BLaER1 treated with 17β-estradiol and CSF1 and Interleukin-3, amounts not matched to agents 10 nM and 100 nM (cell line): Measurements from ENCODE around the gene MTG2.

ENCODE experiments used
- H3K27ac ChIP-seq, 11 experiments: shearing (Covaris generic); formaldehyde crosslinking; 2 replicates each; pipeline ENCODE4 v1.8.1; 2022
- H3K27me3 ChIP-seq, 11 experiments: shearing (Covaris generic); formaldehyde crosslinking; 2 replicates each; pipeline ENCODE4 v1.8.1; 2022
- H3K36me3 ChIP-seq, 11 experiments: shearing (Covaris generic); formaldehyde crosslinking; 2 replicates each; pipeline ENCODE4 v1.8.1; 2022
- H3K4me1 ChIP-seq, 10 experiments: shearing (Covaris generic); formaldehyde crosslinking; 2 replicates each; pipeline ENCODE4 v1.8.1; 2022
- H3K4me2 ChIP-seq, 11 experiments: shearing (Covaris generic); formaldehyde crosslinking; 2 replicates each; pipeline ENCODE4 v1.8.1; 2022
- H3K4me3 ChIP-seq, 10 experiments: shearing (Covaris generic); formaldehyde crosslinking; 2 replicates each; pipeline ENCODE4 v1.8.1; 2022
- H3K9ac ChIP-seq, 11 experiments: shearing (Covaris generic); formaldehyde crosslinking; 2 replicates each; pipeline ENCODE4 v1.8.1; 2022
- H3K9me3 ChIP-seq, 11 experiments: shearing (Covaris generic); formaldehyde crosslinking; replicated peaks in 1 of 11; 2 replicates each; pipeline ENCODE4 v1.8.1; 2022
- H4K20me1 ChIP-seq, 11 experiments: shearing (Covaris generic); formaldehyde crosslinking; 2 replicates each; pipeline ENCODE4 v1.8.1; 2022
- Cebpa-rat ChIP-seq, 11 experiments: shearing (Covaris generic); IDR thresholded peaks; 2 replicates each; pipeline ENCODE4 v1.8.1; 2022

MTG2 gene

DNA sequence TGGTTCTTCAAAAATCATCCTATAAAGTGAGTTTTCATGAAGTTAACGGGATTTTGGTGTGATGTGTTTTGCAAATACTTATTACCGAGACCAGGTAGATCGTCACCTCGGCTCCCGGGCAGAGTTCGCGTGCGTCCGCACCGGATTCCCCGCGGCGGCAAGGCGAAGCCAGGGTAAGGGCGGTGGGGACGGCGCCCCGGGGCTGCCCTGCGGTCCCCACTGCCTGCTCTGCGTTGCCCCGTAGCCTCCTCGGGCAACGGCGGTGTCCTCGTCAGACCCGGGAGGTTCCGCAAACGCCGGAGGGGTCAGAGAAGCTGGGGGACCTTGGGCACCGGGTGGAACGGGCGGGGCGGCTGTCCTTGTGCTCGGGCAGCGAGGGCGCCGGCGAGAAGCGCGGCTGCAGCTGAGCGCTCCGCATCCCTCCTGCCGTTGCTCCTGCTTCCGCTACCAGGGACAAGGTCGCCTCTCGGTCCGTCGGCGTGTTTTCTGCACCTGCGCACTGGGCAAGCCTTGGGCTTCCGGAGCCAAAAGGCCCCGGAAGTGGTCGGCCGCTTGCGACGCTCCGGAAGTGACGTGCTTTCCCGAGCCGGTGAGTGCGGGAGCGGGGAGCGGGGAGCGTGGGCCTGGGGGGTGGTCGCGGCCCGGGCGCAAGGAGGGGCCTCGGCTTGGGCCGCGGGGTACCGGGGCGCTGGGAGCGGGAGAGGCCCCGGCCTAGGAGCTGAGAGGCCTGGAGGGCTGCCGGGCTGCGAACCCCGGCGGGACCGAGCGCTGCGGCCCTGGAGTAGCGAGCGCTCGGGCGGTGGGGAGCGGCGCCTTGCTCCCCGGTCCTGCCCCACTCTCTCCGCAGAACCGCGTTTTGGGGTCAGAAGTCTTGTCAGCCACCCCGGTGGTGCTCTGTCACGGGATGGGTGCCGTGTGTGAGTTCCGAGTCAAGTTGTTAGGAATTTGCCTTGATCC, at the start of gene MTG2:
MTG2 (plus strand) TSS at position 560 of the 957 bp plus-strand sequence. CDS start 10,393 bp downstream, outside the sequence.
- Histone ChIP-seq H3K27ac (peak within 1 kb of the TSS; percentile 91 to 97 (median 94)), H3K36me3 (peaks cover 10 to 27% (median 18%) of the 10 kb centered on the region in 11 experiments; a peak in 20 of 22 replicates), H4K20me1 (peaks cover 0 to 27% (median 11%) of the 10 kb centered on the region in 11 experiments; a peak in 14 of 22 replicates), H3K4me1 (peaks cover 30 to 50% (median 43%) of the 10 kb centered on the region in 10 experiments), H3K4me2 (peak within 1 kb of the TSS; percentile 78 to 98 (median 94)), H3K4me3 (peak within 1 kb of the TSS; percentile 74 to 95 (median 88)), H3K9me3 (no peaks in the 10 kb centered on the region), H3K27me3 (no peaks in the 10 kb centered on the region), H3K9ac (peak within 1 kb of the TSS; percentile 91 to 99 (median 95))
- no peak for TF ChIP-seq Cebpa-rat (IDR thresholded peaks at IDR 0.05)

DNA sequence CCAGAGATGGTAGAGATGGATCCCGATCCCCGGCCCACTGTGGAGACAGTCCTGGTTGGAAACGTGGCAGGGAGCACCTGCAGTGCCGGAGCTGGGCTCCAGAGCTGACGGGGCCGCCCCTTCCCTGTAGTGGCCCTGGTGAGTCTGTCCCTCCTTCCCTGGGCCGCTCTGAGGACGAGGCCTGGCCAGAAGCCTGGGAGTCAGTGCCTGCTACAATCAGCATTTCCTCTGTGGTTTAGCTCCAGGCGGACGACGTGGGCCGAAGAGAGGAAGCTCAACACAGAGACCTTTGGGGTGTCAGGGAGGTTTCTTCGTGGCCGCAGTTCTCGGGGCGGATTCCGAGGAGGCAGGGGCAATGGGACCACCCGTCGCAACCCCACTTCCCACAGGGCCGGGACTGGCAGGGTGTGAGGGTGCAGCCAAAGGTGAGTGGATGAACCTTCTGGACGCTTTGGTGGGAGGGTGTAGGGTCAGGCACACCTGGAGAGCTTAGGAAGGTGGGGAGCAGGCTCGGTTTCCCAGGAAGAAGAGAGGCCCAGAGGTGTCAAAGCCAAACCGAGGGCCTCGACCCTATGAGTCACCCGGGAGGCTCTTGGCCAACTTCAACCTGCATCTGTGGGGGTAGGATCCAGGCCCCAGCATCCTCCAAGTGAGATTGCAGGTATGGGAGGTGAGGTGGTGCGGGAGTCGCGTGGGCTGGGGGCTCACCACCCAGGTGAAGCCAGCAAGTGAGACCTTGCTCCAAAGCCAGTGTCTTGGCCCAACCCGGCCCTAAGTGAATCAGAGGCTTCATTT, 49.6 kb upstream of the MTG2 start:
- H3K4me3 ChIP-seq, result peak overlapping the region; percentile 31 to 67 (median 51)
- H3K9ac ChIP-seq, result peak overlapping the region; percentile 65 to 78 (median 73)
- H3K27me3 ChIP-seq, result no peaks in the 10 kb centered on the region
- peaks cover 81 to 97% (median 90%) of the 10 kb centered on the region in 10 experiments for H3K4me1 ChIP-seq
- no peak for TF ChIP-seq Cebpa-rat (IDR thresholded peaks at IDR 0.05)
- H3K9me3 ChIP-seq, result no peaks in the 10 kb centered on the region
- peaks cover 43 to 90% (median 70%) of the 10 kb centered on the region in 11 experiments for H4K20me1 ChIP-seq
- peak overlapping the region; percentile 93 to 100 (median 98) for H3K4me2 ChIP-seq
- peak overlapping the region; percentile 62 to 86 (median 82) for H3K27ac ChIP-seq
- H3K36me3 ChIP-seq, result peaks cover 65 to 89% (median 77%) of the 10 kb centered on the region in 11 experiments

GRCh38 chr20:62133864-62134263, 49.0 kb upstream of the MTG2 start:
- peak overlapping the region; percentile 93 to 100 (median 98) for H3K4me2 ChIP-seq
- peak overlapping the region; percentile 65 to 78 (median 73); a peak in 20 of 22 replicates for H3K9ac ChIP-seq
- peak overlapping the region; percentile 62 to 86 (median 82); a peak in 19 of 22 replicates for H3K27ac ChIP-seq
- peaks cover 66 to 89% (median 77%) of the 10 kb centered on the region in 11 experiments for H3K36me3 ChIP-seq
- TF ChIP-seq Cebpa-rat (IDR thresholded peaks at IDR 0.05), result no peak
- H3K4me3 ChIP-seq, result peak overlapping the region; percentile 31 to 67 (median 51); a peak in 18 of 20 replicates
- H3K9me3 ChIP-seq, result no peaks in the 10 kb centered on the region
- peaks cover 47 to 90% (median 70%) of the 10 kb centered on the region in 11 experiments for H4K20me1 ChIP-seq
- H3K27me3 ChIP-seq, result no peaks in the 10 kb centered on the region
- H3K4me1 ChIP-seq, result peaks cover 75 to 91% (median 84%) of the 10 kb centered on the region in 10 experiments

DNA sequence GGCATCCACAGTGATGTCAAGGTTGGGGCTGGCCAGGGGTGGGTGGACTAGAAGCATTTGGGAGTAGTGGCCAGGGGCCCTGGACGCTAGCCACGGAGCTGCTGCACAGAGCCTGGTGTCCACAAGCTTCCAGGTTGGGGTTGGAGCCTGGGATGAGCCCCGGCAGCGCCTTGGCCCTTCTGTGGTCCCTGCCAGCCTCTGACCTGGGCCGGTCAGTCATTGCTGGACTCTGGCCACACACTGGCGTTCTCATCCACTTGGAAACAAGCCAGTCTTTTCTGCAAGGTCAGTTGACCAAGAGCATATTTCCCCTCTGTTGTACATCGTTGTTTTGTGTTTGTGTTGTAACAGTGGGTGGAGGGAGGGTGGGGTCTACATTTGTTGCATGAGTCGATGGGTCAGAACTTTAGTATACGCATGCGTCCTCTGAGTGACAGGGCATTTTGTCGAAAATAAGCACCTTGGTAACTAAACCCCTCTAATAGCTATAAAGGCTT, 48.0 kb upstream of the MTG2 start:
- peaks cover 53 to 91% (median 72%) of the 10 kb centered on the region in 11 experiments for H4K20me1 ChIP-seq
- peak overlapping the region in 10 of 11 experiments; percentile 31 to 62 (median 43); a peak in 10 of 22 replicates for H3K27ac ChIP-seq
- peaks cover 66 to 82% (median 75%) of the 10 kb centered on the region in 10 experiments for H3K4me1 ChIP-seq
- no peaks in the 10 kb centered on the region for H3K9me3 ChIP-seq
- peak overlapping the region in 9 of 11 experiments; percentile 6 to 58 (median 52); a peak in 7 of 22 replicates for H3K9ac ChIP-seq
- peak overlapping the region; percentile 45 to 100 (median 97) for H3K4me2 ChIP-seq
- peaks cover 73 to 92% (median 82%) of the 10 kb centered on the region in 11 experiments for H3K36me3 ChIP-seq
- TF ChIP-seq Cebpa-rat (IDR thresholded peaks at IDR 0.05), result no peak
- no peaks in the 10 kb centered on the region for H3K27me3 ChIP-seq
- H3K4me3 ChIP-seq, result peak overlapping the region in 1 of 10 experiments; percentile 21; a peak in 1 of 20 replicates

- no peak for TF ChIP-seq Cebpa-rat (IDR thresholded peaks at IDR 0.05)
These were observed 47.1 kb upstream of the MTG2 start for GRCh38 chr20:62135573-62136266.

GRCh38 chr20:62136283-62137091, 46.3 kb upstream of the MTG2 start:
- H3K36me3 ChIP-seq, result peaks cover 67 to 92% (median 83%) of the 10 kb centered on the region in 11 experiments
- H3K9me3 ChIP-seq, result no peaks in the 10 kb centered on the region
- peaks cover 61 to 82% (median 72%) of the 10 kb centered on the region in 10 experiments for H3K4me1 ChIP-seq
- H3K9ac ChIP-seq, result peak overlapping the region in 5 of 11 experiments; percentile 0 to 35 (median 16); a peak in 5 of 22 replicates
- H3K4me2 ChIP-seq, result peak overlapping the region in 1 of 11 experiments; percentile 6; a peak in 1 of 22 replicates
- TF ChIP-seq Cebpa-rat (IDR thresholded peaks at IDR 0.05), result no peak
- peaks cover 70 to 100% (median 87%) of the 10 kb centered on the region in 11 experiments for H4K20me1 ChIP-seq
- H3K4me3 ChIP-seq, result no peak overlapping the region
- H3K27ac ChIP-seq, result 0 out of 22 replicates have a peak overlapping the region, but pooled peaks of 1 of the 11 experiments have one; percentile 15
- H3K27me3 ChIP-seq, result no peaks in the 10 kb centered on the region

More at GRCh38 chr20:62135573-62136266, 47.1 kb upstream of the MTG2 start:
- Histone ChIP-seq H3K4me3 (no peak overlapping the region), H3K9me3 (no peaks in the 10 kb centered on the region), H4K20me1 (peaks cover 62 to 100% (median 81%) of the 10 kb centered on the region in 11 experiments), H3K27me3 (no peaks in the 10 kb centered on the region), H3K27ac (0 out of 22 replicates have a peak overlapping the region, but pooled peaks of 2 of the 11 experiments have one; percentile 15 to 62), H3K9ac (peak overlapping the region in 6 of 11 experiments; percentile 0 to 54 (median 22); a peak in 4 of 22 replicates), H3K4me1 (peaks cover 61 to 82% (median 72%) of the 10 kb centered on the region in 10 experiments), H3K4me2 (peak overlapping the region in 7 of 11 experiments; percentile 48 to 100 (median 97); a peak in 12 of 22 replicates), H3K36me3 (peaks cover 74 to 95% (median 83%) of the 10 kb centered on the region in 11 experiments)

DNA sequence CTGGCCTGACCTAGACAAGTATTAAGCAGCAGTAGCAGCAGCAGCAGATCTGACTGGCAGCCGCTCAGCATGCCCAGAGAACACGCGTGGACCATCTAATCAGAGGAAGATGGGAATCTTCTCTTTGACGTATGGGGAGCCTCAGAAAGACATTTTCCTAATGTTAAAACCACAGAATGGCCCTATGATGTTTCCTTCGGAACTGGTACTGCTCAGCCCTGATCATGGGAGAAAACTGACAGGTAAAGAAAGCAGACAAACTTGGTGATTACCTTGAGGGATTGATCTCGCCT, 45.8 kb upstream of the MTG2 start:
- Histone ChIP-seq H3K4me2 (0 out of 22 replicates have a peak overlapping the region, but pooled peaks of 1 of the 11 experiments have one; percentile 6), H3K27ac (no peak overlapping the region), H3K4me1 (peaks cover 60 to 81% (median 72%) of the 10 kb centered on the region in 10 experiments), H4K20me1 (peaks cover 75 to 100% (median 93%) of the 10 kb centered on the region in 11 experiments), H3K27me3 (no peaks in the 10 kb centered on the region), H3K9ac (peak overlapping the region in 4 of 11 experiments; percentile 1 to 30 (median 11); a peak in 3 of 22 replicates), H3K36me3 (peaks cover 61 to 86% (median 80%) of the 10 kb centered on the region in 11 experiments), H3K9me3 (no peaks in the 10 kb centered on the region), H3K4me3 (no peak overlapping the region)
- no peak for TF ChIP-seq Cebpa-rat (IDR thresholded peaks at IDR 0.05)
